ENCODE results near the gene ZBTB7C.

Gene ZBTB7C

DNA sequence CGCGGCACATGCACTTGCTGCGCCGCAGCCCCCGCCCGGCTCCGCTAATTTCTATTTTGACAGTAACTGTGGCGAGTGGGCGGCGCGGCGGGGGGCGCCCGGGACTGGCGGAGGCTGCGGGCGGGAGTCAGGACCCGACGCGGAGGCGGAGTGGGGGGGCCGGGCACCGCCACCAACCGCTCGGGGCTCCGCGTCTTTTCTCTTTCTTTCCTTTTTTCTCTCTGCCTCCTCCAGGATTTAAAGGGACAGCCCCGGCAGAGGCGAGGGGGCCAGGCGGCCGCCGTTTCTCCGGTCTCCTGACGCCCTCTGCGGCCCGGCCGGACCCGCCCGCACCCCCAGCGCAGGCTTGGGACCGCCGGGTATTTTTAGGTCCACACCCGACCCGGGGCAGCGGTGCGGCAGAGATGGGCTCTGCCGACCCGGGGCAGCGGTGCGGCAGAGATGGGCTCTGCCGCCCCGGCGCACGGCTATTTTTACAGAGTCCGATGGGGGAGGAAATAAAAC is 460 bp upstream of the ZBTB7C start:
- no peak for DNase-seq (ENCODE audit: low read depth)
- H3K4me3 ChIP-seq (ENCODE audit: control insufficient read depth, low read depth, low read length) = peak overlapping the region; percentile 66
- TF ChIP-seq, protein P1, sequence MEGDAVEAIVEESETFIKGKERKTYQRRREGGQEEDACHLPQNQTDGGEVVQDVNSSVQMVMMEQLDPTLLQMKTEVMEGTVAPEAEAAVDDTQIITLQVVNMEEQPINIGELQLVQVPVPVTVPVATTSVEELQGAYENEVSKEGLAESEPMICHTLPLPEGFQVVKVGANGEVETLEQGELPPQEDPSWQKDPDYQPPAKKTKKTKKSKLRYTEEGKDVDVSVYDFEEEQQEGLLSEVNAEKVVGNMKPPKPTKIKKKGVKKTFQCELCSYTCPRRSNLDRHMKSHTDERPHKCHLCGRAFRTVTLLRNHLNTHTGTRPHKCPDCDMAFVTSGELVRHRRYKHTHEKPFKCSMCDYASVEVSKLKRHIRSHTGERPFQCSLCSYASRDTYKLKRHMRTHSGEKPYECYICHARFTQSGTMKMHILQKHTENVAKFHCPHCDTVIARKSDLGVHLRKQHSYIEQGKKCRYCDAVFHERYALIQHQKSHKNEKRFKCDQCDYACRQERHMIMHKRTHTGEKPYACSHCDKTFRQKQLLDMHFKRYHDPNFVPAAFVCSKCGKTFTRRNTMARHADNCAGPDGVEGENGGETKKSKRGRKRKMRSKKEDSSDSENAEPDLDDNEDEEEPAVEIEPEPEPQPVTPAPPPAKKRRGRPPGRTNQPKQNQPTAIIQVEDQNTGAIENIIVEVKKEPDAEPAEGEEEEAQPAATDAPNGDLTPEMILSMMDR (IDR thresholded peaks at IDR 0.05; ENCODE audit: control insufficient read depth, insufficient read depth, low read depth, low read length, missing control alignments) = no peak

DNA sequence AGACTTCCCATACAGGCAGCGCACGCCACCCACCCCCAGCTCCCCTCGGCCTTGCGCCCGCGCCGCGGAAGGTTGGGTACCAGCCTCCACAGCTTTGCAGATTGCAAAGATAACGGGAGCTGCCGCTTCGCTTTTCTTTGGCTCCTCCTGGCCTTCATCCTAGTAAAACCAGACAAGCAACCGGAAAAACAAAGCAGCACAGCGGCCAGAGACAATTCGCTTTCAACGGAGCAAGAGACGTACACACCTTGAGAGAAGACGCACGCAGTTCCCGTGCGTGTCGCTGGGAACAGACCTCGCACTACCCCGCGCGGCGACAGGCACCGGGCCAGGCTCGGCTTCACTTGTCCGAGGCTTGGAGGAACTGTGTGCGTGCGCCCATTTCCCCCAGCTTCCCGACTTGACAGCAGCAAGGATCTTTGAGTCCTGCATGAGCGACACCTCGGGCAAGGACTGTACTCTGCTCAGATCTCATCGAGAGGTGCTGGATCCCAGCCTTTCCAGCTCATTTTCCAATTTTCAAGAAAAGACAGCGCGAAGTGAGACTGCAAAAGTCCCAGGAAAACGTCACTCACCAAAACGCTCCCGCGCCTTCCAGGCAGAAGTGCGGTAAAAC is 964 bp downstream of the ZBTB7C start:
- no peak for DNase-seq (ENCODE audit: low read depth)
- TF ChIP-seq, protein P1 (IDR thresholded peaks at IDR 0.05; ENCODE audit: control insufficient read depth, insufficient read depth, low read depth, low read length, missing control alignments) = no peak
- H3K4me3 ChIP-seq (ENCODE audit: control insufficient read depth, low read depth, low read length) = no peak overlapping the region

DNA sequence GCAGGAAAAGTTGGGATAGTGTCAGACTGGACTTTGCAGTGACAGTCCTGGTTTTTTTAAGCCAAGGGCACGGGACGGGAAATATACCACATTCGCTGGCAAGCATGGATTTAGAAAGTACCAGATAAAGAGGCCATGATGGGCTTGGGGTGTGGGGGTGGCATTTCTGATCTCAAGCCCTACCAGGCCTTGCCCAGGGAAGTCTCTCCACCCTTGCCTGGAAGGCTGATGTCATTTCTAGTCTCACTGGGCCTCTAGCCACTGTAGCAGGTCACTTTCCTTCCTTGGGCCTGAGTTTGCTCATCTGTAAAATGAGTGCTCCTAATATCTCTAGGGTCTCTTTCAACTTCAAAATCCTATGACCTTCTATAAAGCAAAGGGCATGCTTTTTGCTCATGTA is 1.8 kb downstream of the ZBTB7C start:
- DNase-seq (ENCODE audit: low read depth) = no peak
- H3K4me3 ChIP-seq (ENCODE audit: control insufficient read depth, low read depth, low read length) = no peak overlapping the region
- TF ChIP-seq, protein P1 (IDR thresholded peaks at IDR 0.05; ENCODE audit: control insufficient read depth, insufficient read depth, low read depth, low read length, missing control alignments) = no peak

DNA sequence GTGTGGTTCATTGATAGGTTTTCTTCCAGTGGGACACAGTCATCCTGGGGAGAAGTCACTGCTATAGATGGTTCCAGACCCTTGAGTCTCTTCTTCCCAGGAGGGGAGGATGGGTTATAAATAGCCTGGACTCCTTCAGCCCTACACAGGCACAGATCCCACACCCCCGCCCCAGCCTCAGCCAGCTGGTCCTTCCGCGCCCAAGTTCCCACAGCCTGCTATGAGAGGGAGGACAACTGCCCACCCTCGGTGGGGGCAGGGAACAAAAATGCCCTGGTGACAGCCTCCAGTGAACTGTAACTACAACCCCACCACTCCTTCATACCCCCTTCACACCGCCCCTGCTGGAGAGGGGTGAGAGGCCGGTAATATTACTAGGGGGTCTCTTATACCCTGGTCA is 3.2 kb downstream of the ZBTB7C start:
- TF ChIP-seq, protein P1 (IDR thresholded peaks at IDR 0.05; ENCODE audit: control insufficient read depth, insufficient read depth, low read depth, low read length, missing control alignments) = no peak
- no peak overlapping the region for H3K4me3 ChIP-seq (ENCODE audit: control insufficient read depth, low read depth, low read length)
- DNase-seq (ENCODE audit: low read depth) = no peak

DNA sequence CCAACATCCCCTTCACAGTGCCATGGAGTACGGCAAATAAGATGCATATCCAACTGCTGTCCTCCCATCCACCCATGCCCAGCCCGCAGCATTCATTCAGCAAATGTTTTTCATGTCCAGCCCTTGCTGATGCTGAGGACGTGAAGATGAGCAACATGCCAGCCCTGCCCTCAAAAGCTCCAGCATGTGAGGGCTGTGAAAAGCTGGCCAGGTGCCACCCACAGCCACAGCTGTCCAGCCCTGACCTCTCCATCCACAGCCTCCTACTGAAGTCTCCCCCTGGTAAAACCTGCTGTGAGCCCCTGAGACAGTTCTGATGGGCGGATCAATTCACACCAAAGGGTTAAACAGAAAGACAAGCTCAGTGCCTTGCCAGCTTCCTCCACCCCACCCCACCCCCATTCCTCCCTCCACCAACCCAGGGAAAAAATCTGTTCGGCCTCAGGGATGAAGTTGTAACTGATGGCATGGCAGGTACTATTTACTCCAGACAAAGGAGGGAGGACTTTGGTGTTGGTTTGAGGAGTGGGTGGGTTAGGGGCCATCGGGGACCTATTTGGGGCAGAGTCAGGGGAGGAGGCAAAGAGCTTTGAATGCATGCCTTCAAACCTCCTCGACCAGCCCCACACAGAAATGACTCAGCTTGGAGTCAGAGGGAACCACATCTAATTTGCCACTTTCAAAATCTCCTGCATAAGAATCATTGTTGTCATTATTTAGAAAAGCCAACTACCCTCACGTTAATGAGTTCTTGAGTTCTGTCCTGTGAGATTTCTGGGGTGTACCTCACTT is 4.3 kb downstream of the ZBTB7C start:
- DNase-seq (ENCODE audit: low read depth) = no peak
- TF ChIP-seq, protein P1 (IDR thresholded peaks at IDR 0.05; ENCODE audit: control insufficient read depth, insufficient read depth, low read depth, low read length, missing control alignments) = no peak
- no peak overlapping the region for H3K4me3 ChIP-seq (ENCODE audit: control insufficient read depth, low read depth, low read length)

DNA sequence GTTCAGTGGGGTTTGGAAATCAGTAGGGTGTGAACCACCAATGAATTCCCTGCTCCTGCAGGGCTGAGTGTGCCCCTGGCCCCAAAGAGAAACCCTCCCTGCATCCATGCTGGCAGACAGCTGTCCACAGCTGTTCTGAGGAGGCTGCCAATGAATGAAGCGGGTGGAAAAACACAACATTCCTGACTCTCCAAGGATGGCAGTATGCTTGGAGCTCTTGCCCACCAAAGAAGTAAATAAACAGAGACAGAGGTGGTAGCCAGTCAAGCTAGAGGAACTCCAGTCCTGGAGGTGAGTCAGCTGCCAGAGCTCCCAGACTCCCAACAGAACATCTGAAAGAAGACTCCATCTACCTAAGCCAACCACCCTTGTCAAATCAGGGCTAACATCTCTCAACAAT is 6.2 kb downstream of the ZBTB7C start:
- TF ChIP-seq, protein P1 (IDR thresholded peaks at IDR 0.05; ENCODE audit: control insufficient read depth, insufficient read depth, low read depth, low read length, missing control alignments) = no peak
- no peak overlapping the region for H3K4me3 ChIP-seq (ENCODE audit: control insufficient read depth, low read depth, low read length)
- DNase-seq (ENCODE audit: low read depth) = no peak
